HEK293 (cell line): ENCODE measurements around the gene WDR73.

ENCODE experiments used
- CTCF ChIA-PET: fragments of 350-600 bp; formaldehyde crosslinking; extraction: SDS; loops from one replicate; lab custom pipeline; 2021; ENCODE audit warnings: antibody characterized with exemption; lab: Yijun Ruan, JAX
- POLR2A ChIA-PET: fragments of 300-600 bp; formaldehyde crosslinking; extraction: SDS; loops from one replicate; lab custom pipeline; 2020; ENCODE audit warnings: antibody characterized with exemption, inconsistent platforms; lab: Yijun Ruan, JAX
- H3K27ac ChIP-seq: fragments of 200-500 bp; sonication (Bioruptor generic); 2 replicates; pipeline ENCODE4 v1.5.1; 2014; ENCODE audit warnings: low read depth, low read length, control low read depth, inconsistent platforms; ENCODE audit errors: extremely low read depth
- H3K36me3 ChIP-seq, 2 experiments: fragments of 200-500 bp in 1 of 2; sonication (Bioruptor generic) in 1 of 2; 1 replicate in 1 of 2; 2 replicates in 1 of 2; pipeline ENCODE4 v1.5.1; 2014 to 2017; ENCODE audit warnings: inconsistent platforms in 2 of 2, low read length in 2 of 2; ENCODE audit not compliant: control insufficient read depth in 2 of 2, insufficient read depth in 1 of 2
- H3K4me1 ChIP-seq: fragments of 200-500 bp; sonication (Bioruptor generic); 2 replicates; pipeline ENCODE4 v1.5.1; 2014; ENCODE audit warnings: mild to moderate bottlenecking, low read length, inconsistent platforms; ENCODE audit not compliant: control insufficient read depth, insufficient read depth
- H3K4me3 ChIP-seq: 2 replicates; pipeline ENCODE4 v1.5.1; 2011; ENCODE audit warnings: low read depth, mild to moderate bottlenecking, control low read depth, low read length, moderate library complexity
- H3K9me3 ChIP-seq: fragments of 200-500 bp; sonication (Bioruptor generic); 2 replicates; pipeline ENCODE4 v1.5.1; 2014; ENCODE audit warnings: low read depth, low read length, inconsistent platforms; ENCODE audit not compliant: control insufficient read depth, insufficient read depth
- AEBP2 ChIP-seq: fragments of 450-650 bp; formaldehyde crosslinking; IDR thresholded peaks from 2 replicates; pipeline ENCODE4 v1.5.1; 2016; ENCODE audit warnings: missing biosample characterization, missing genetic modification characterization, borderline replicate concordance
- PRDM1 ChIP-seq: fragments of 450-650 bp; formaldehyde crosslinking; IDR thresholded peaks from 2 replicates; pipeline ENCODE4; 2016; ENCODE audit warnings: missing biosample characterization, missing genetic modification characterization
- PRDM4 ChIP-seq: fragments of 450-650 bp; formaldehyde crosslinking; IDR thresholded peaks from 2 replicates; pipeline ENCODE4 v1.5.1; 2017; ENCODE audit warnings: missing biosample characterization, missing genetic modification characterization
- SCRT2 ChIP-seq: fragments of 450-650 bp; formaldehyde crosslinking; IDR thresholded peaks from 2 replicates; pipeline ENCODE4 v1.5.1; 2016; ENCODE audit warnings: missing biosample characterization, missing genetic modification characterization
- ZNF121 ChIP-seq: fragments of 450-650 bp; formaldehyde crosslinking; IDR thresholded peaks from 2 replicates; pipeline ENCODE4 v1.5.1; 2016; ENCODE audit warnings: missing biosample characterization, missing genetic modification characterization
- ZNF362 ChIP-seq: fragments of 450-650 bp; formaldehyde crosslinking; IDR thresholded peaks from 2 replicates; pipeline ENCODE4 v1.5.1; 2016; ENCODE audit warnings: missing biosample characterization, missing genetic modification characterization
- ZNF423 ChIP-seq: fragments of 450-650 bp; formaldehyde crosslinking; IDR thresholded peaks from 2 replicates; pipeline ENCODE4 v1.5.1; 2016; ENCODE audit warnings: missing biosample characterization, missing genetic modification characterization
- ZNF426 ChIP-seq: fragments of 450-650 bp; formaldehyde crosslinking; IDR thresholded peaks from 2 replicates; pipeline ENCODE4 v1.5.1; 2017; ENCODE audit warnings: missing biosample characterization, missing genetic modification characterization, mild to moderate bottlenecking, inconsistent platforms, moderate library complexity
- ZNF529 ChIP-seq: fragments of 450-650 bp; formaldehyde crosslinking; IDR thresholded peaks from 2 replicates; pipeline ENCODE4 v1.5.1; 2017; ENCODE audit warnings: missing genetic modification characterization, missing biosample characterization; ENCODE audit not compliant: insufficient replicate concordance
- ZNF623 ChIP-seq: fragments of 450-650 bp; formaldehyde crosslinking; IDR thresholded peaks from 2 replicates; pipeline ENCODE4 v1.5.1; 2016; ENCODE audit warnings: missing biosample characterization, missing genetic modification characterization
- ZNF626 ChIP-seq: fragments of 450-650 bp; sonication (Bioruptor Pico); formaldehyde crosslinking; IDR thresholded peaks from 2 replicates; pipeline ENCODE4 v1.5.1; 2018; ENCODE audit warnings: missing biosample characterization, missing genetic modification characterization, inconsistent platforms

Gene WDR73

GRCh38 chr15:84702961-84703482, 48.9 kb upstream of the WDR73 start:
- CTCF ChIA-PET: interaction anchor here (0.5 to 1.0 kb wide), 2 partner anchors 14 to 70 kb away, joined by 3 to 4 read pairs; no protein-coding TSS in a partner anchor
- no peak for TF ChIP-seq ZNF529 (tag by site-specific recombination)
- TF ChIP-seq SCRT2: peak; percentile 38; the same call in 1 of the 2 replicates

GRCh38 chr15:84699538-84700191, 45.6 kb upstream of the WDR73 start:
- H3K27ac ChIP-seq: no peak overlapping the region
- H3K4me1 ChIP-seq: no peaks in the 10 kb centered on the region
- ChIA-PET CTCF (interaction anchor here (0.7 to 1.2 kb wide), 2 partner anchors 14 to 41 kb away, joined by 3 to 5 read pairs; no protein-coding TSS in a partner anchor), POLR2A (no interaction called here)
- no peak for TF ChIP-seq ZNF362 (tag by site-specific recombination)
- TF ChIP-seq ZNF121 (tag by site-specific recombination): peak; percentile 68; the same call in 1 of the 2 replicates
- TF ChIP-seq ZNF426 (tag by site-specific recombination): no peak
- no peak for TF ChIP-seq PRDM4 (tag by site-specific recombination)
- TF ChIP-seq ZNF423 (tag by site-specific recombination): no peak
- no peak for TF ChIP-seq ZNF623 (tag by site-specific recombination)
- peaks cover 0 to 14% of the 10 kb centered on the region in 2 experiments; a peak in 2 of 3 replicates for H3K36me3 ChIP-seq
- no peak overlapping the region for H3K4me3 ChIP-seq
- H3K9me3 ChIP-seq: no peaks in the 10 kb centered on the region

More at GRCh38 chr15:84702961-84703482, 48.9 kb upstream of the WDR73 start:
- Histone ChIP-seq H3K4me3 (no peak overlapping the region), H3K36me3 (peaks cover 0 to 14% of the 10 kb centered on the region in 2 experiments; a peak in 2 of 3 replicates), H3K27ac (no peak overlapping the region), H3K4me1 (no peaks in the 10 kb centered on the region), H3K9me3 (no peaks in the 10 kb centered on the region)
- POLR2A ChIA-PET: interaction anchor here (0.5 to 3.3 kb wide), 3 partner anchors 11 to 49 kb away, joined by 4 to 13 read pairs (median 6); partner anchors contain the start of gene SEC11A

GRCh38 chr15:84697236-84697990, 43.3 kb upstream of the WDR73 start:
- H3K36me3 ChIP-seq: no peaks in the 10 kb centered on the region; a peak in 1 of 3 replicates
- no peaks in the 10 kb centered on the region for H3K9me3 ChIP-seq
- ChIA-PET POLR2A (interaction anchor here (0.8 to 2.9 kb wide), 2 partner anchors 9 to 19 kb away, joined by 8 to 11 read pairs; partner anchors contain the start of gene SEC11A), CTCF (interaction anchor here (0.6 to 1.2 kb wide), 6 partner anchors 12 to 733 kb away, joined by 3 to 6 read pairs (median 3); no protein-coding TSS in a partner anchor)
- no peak overlapping the region for H3K4me3 ChIP-seq
- no peak overlapping the region for H3K27ac ChIP-seq
- TF ChIP-seq ZNF626 (tag by site-specific recombination) (no peak), PRDM1 (tag by site-specific recombination) (peak; percentile 46; the same call in 1 of the 2 replicates)
- H3K4me1 ChIP-seq: no peaks in the 10 kb centered on the region

GRCh38 chr15:84696757-84697156, 42.7 kb upstream of the WDR73 start:
- TF ChIP-seq ZNF121 (tag by site-specific recombination): peak; percentile 81
- no peak for TF ChIP-seq AEBP2 (tag by site-specific recombination)
- no peaks in the 10 kb centered on the region for H3K4me1 ChIP-seq
- H3K27ac ChIP-seq: no peak overlapping the region
- no peaks in the 10 kb centered on the region; a peak in 1 of 3 replicates for H3K36me3 ChIP-seq
- ChIA-PET POLR2A (interaction anchor here (2.9 kb wide), 1 partner anchor 20 kb away, joined by 11 read pairs; the partner anchor contains the start of gene SEC11A), CTCF (interaction anchor here (0.7 to 1.2 kb wide), 2 partner anchors 13 to 141 kb away, joined by 3 read pairs; no protein-coding TSS in a partner anchor)
- no peak overlapping the region for H3K4me3 ChIP-seq
- no peaks in the 10 kb centered on the region for H3K9me3 ChIP-seq
